ENCODE measurements around the gene PTDSS2. TPM values are rescaled to one million over a fixed set of nuclear protein-coding genes. Genes with fewer than 3 reads are reported as not detected.

Gene PTDSS2
- total RNA-seq, 1 donor from 2014 or later = 26.3 TPM

DNA sequence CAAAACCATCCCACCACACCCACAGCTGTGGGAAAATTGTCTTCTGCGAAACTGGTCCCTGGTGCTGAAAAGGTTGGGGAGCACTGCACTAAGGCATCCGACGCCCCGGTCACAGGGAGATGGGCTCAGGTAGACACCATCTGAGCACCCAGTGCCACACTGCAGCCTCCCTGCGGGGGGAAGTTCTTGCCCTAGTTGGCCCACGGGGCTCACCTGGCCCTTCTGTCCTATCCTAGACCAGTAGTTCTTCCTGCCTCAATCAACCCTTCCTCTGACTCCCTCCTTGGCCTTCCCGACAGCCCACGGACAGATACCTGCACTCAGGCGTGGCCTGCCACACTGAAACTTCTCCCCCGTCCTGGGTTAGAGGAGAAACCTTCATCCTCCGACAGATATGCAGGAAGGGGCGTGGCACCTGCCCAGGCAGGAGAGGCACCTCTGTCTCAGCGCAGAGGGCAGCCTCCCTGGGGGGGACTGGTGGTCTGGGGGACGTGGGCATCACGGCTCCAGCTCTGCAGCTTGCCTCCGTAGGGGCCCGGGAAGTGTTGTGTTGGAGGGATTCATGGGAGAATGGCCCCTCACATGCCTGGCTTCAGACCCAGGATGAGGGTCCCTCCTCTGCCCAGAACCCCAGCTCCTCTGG lies 12.7 kb upstream of the PTDSS2 start:
- DNase-seq (ENCODE audit: low read depth) (no peak), FAIRE-seq (no peak)
- no peak overlapping the region for H3K4me3 ChIP-seq (ENCODE audit: low read depth, low read length)
- no peaks in the 10 kb centered on the region for H3K27me3 ChIP-seq (ENCODE audit: control insufficient read depth, insufficient read depth, low read length)
- H3K36me3 ChIP-seq (ENCODE audit: control insufficient read depth, insufficient read depth, low read length) = peaks cover 1% of the 10 kb centered on the region
- TF ChIP-seq, protein P1, sequence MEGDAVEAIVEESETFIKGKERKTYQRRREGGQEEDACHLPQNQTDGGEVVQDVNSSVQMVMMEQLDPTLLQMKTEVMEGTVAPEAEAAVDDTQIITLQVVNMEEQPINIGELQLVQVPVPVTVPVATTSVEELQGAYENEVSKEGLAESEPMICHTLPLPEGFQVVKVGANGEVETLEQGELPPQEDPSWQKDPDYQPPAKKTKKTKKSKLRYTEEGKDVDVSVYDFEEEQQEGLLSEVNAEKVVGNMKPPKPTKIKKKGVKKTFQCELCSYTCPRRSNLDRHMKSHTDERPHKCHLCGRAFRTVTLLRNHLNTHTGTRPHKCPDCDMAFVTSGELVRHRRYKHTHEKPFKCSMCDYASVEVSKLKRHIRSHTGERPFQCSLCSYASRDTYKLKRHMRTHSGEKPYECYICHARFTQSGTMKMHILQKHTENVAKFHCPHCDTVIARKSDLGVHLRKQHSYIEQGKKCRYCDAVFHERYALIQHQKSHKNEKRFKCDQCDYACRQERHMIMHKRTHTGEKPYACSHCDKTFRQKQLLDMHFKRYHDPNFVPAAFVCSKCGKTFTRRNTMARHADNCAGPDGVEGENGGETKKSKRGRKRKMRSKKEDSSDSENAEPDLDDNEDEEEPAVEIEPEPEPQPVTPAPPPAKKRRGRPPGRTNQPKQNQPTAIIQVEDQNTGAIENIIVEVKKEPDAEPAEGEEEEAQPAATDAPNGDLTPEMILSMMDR (IDR thresholded peaks at IDR 0.05; ENCODE audit: insufficient read depth, low read length, severe bottlenecking) = no peak

DNA sequence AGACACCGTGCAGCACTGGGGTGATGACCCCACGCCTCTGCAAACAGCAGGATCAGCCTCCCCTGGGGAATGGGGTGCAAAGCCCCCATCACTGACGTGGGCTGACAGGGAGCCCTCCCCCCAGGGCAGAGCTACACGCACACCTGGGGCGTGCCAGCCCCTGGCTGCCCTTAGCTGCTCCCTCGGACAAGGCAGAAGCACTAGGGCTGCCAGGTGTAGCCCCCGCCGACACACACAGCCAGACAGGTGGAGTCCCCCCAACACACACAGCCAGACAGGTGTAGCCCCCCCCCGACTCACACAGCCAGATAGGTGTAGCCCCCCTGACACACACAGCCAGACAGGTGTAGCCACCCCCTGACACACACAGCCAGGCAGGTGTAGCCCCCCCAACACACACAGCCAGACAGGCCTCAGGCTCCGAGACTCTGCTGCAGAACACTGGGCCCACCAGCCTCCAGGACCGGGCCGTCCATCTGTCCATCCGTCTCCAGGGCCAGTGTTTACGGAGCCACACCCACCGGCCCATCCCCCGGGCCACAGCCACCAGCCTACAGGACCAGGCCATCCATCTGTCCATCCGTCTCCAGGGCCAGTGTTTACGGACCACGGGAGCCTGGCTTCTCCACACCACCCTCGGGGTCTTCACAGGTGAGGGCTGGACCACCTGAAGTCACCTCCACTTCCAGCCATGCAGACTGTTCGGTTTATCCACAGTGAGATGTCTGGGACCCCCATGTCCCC lies 11.8 kb upstream of the PTDSS2 start:
- Histone ChIP-seq H3K36me3 (ENCODE audit: control insufficient read depth, insufficient read depth, low read length) (no peaks in the 10 kb centered on the region), H3K4me3 (ENCODE audit: low read depth, low read length) (no peak overlapping the region), H3K27me3 (ENCODE audit: control insufficient read depth, insufficient read depth, low read length) (no peaks in the 10 kb centered on the region)
- FAIRE-seq = no peak
- TF ChIP-seq, protein P1 (IDR thresholded peaks at IDR 0.05; ENCODE audit: insufficient read depth, low read length, severe bottlenecking) = no peak
- DNase-seq (ENCODE audit: low read depth) = no peak

DNA sequence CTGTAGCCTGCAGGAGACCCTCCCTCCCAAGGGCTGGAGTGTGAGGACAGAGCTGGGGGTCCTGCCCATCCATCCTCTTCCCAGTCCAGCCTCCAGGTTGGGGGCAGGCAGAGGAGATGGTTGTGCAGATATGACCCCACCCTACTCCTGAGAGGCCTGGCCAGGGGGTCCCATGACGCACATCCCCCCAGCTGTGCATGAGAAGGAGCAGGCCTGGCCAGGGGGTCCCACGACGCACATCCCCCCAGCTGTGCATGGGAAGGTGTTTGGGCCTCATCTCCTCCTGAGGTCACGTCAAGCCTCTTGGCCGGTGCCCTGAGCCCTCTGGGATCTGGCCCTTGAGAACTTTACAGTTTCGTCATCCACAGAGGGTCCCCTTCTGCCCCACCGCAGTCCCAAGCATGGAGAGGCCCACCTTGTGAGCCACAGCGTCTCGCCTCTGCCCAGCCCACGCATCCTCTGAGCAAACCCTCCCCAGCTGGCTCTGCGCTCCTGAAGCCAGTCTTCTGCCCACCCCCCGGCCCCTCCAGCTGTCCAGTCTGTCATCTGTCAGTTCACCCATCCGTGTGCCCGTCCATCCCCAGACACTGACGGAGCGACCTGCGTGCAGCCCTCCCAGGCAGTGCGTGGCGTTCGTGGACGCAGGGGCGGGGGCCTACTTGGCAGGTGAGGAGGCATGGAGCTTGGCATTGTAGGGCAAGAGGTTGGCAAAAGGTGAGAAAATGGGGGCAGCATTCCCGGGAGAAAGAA lies 10.6 kb upstream of the PTDSS2 start:
- Histone ChIP-seq H3K4me3 (ENCODE audit: low read depth, low read length) (no peak overlapping the region), H3K27me3 (ENCODE audit: control insufficient read depth, insufficient read depth, low read length) (no peaks in the 10 kb centered on the region), H3K36me3 (ENCODE audit: control insufficient read depth, insufficient read depth, low read length) (no peaks in the 10 kb centered on the region)
- DNase-seq (ENCODE audit: low read depth) = no peak
- TF ChIP-seq, protein P1 (IDR thresholded peaks at IDR 0.05; ENCODE audit: insufficient read depth, low read length, severe bottlenecking) = no peak
- FAIRE-seq = no peak

DNA sequence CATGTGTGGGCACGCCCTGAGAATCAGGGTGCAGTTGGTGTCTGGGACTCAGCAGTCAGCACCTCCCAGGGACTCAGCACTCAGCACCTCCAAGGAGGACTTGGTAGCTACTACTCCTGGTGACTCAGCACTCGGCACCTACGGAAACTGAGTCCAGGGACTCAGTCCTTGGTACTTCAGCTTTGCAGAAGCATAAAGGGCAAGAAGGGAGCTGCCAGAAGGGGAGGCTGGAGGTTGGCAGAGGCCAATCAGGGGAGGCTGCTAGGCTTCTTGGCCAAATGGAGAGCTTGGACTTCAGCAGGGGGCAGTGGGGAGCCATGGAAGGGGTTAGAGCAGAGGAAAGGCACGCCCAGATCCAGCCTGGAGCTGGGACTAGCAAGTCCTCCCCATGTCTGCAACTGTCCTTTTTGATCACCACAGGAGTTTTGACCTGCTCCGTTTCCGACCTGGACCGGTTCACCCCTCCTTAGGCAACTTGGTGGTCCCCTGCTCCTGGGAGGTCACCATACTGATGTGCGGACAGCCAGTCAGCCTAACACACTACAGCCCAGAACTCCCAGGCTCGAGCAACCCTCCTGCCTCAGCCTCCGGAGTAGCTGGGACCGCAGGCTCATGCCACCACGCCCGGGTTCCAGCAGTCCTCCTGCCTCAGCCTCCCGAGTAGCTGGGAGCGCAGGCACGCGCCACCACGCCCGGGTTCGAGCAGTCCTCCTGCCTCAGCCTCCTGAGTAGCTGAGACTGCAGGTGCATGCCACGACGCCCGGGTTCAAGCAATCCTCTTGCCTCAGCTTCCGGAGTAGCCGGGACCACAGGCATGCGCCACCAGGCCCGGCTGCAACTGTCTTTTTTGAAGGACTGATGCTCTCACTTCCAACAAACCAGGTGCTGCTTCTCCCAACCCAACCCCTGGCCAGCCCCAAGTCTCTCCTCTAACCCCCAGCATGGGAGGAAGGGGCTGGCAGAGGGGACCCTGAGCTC lies 9.7 kb upstream of the PTDSS2 start:
- no peak overlapping the region for H3K4me3 ChIP-seq (ENCODE audit: low read depth, low read length)
- no peaks in the 10 kb centered on the region for H3K27me3 ChIP-seq (ENCODE audit: control insufficient read depth, insufficient read depth, low read length)
- H3K36me3 ChIP-seq (ENCODE audit: control insufficient read depth, insufficient read depth, low read length) = no peaks in the 10 kb centered on the region
- TF ChIP-seq, protein P1 (IDR thresholded peaks at IDR 0.05; ENCODE audit: insufficient read depth, low read length, severe bottlenecking) = peak; percentile 7
- no peak for FAIRE-seq
- DNase-seq (ENCODE audit: low read depth) = no peak

DNA sequence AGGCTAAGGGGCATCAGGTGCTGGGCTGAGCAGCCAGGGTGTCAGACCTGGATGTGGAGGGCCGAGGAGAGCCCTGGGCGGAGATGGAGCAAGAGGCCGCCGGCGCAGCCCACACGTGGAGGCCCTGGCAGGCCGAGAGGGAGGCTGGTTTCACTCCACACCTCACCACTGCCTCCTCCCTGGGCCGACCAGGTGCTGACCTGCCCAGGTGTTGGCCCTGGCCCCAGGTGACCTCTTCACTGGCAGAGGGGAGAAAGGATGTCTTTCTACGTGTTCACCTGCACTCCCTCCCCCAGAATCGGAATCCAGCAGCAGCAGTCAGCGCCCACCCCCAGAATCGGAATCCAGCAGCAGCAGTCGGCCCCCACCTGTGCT lies 9.0 kb upstream of the PTDSS2 start:
- DNase-seq (ENCODE audit: low read depth) (no peak), FAIRE-seq (no peak)
- Histone ChIP-seq H3K36me3 (ENCODE audit: control insufficient read depth, insufficient read depth, low read length) (no peaks in the 10 kb centered on the region), H3K4me3 (ENCODE audit: low read depth, low read length) (peak overlapping the region; percentile 60), H3K27me3 (ENCODE audit: control insufficient read depth, insufficient read depth, low read length) (no peaks in the 10 kb centered on the region)
- TF ChIP-seq, protein P1 (IDR thresholded peaks at IDR 0.05; ENCODE audit: insufficient read depth, low read length, severe bottlenecking) = no peak

Data from bronchial epithelial cell (primary cell).